DND-41 (cell line): ENCODE results near the gene SUPT3H.

Experiments used
- EZH2 ChIP-seq: IDR thresholded peaks from 3 replicates; pipeline ENCODE4 v1.6.1; 2012; ENCODE audit warnings: borderline replicate concordance, low read depth, mild to moderate bottlenecking, moderate library complexity, low read length, inconsistent platforms; ENCODE audit not compliant: severe bottlenecking
- TF ChIP-seq, protein P1 (sequence below): IDR thresholded peaks from 2 replicates; pipeline ENCODE4 v1.5.1; 2012; ENCODE audit warnings: borderline replicate concordance, low read length, moderate library complexity, mild to moderate bottlenecking; ENCODE audit not compliant: poor library complexity, severe bottlenecking; ENCODE audit errors: extremely low read depth

DNA sequence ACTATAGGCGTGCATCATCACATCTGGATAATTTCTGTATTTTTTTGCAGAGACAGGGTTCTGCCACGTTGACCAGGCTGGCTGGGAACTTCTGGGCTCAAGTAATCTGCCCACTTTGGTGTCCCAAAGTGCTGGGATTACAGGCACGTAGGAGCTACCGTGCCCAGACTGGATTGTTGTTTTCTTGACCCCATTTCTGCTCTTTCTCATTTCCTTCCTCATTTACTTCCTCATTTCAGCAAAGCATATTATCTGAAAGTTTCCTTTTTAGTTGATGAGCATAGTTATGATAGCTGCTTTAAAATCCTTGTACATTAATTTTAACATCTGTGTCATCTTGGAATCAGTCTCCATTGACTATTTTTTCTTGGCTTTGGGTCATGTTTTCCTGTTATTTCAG, 350.6 kb downstream of the SUPT3H start:
- TF ChIP-seq, protein P1, sequence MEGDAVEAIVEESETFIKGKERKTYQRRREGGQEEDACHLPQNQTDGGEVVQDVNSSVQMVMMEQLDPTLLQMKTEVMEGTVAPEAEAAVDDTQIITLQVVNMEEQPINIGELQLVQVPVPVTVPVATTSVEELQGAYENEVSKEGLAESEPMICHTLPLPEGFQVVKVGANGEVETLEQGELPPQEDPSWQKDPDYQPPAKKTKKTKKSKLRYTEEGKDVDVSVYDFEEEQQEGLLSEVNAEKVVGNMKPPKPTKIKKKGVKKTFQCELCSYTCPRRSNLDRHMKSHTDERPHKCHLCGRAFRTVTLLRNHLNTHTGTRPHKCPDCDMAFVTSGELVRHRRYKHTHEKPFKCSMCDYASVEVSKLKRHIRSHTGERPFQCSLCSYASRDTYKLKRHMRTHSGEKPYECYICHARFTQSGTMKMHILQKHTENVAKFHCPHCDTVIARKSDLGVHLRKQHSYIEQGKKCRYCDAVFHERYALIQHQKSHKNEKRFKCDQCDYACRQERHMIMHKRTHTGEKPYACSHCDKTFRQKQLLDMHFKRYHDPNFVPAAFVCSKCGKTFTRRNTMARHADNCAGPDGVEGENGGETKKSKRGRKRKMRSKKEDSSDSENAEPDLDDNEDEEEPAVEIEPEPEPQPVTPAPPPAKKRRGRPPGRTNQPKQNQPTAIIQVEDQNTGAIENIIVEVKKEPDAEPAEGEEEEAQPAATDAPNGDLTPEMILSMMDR = no peak
- TF ChIP-seq EZH2 = no peak
